SU-DHL-6 (cell line): Measurements from ENCODE around the gene CCDC186.

Source experiments
- CTCF ChIP-seq: fragments of 200-600 bp; sonication (generic); IDR thresholded peaks from one replicate; pipeline ENCODE4 v1.5.1; 2017; ENCODE audit warnings: antibody characterized with exemption, mild to moderate bottlenecking, low read length, moderate library complexity; ENCODE audit not compliant: insufficient read depth, poor library complexity, severe bottlenecking
- EZH2phosphoT487 ChIP-seq: fragments of 200-600 bp; sonication (generic), shearing (Covaris generic); conservative IDR thresholded peaks from 2 replicates; pipeline ENCODE4 v1.6.1; 2018; ENCODE audit warnings: mild to moderate bottlenecking, antibody characterized with exemption, low read length, moderate library complexity, mixed read lengths

GRCh38 chr10:114115661-114116445 lies 58.1 kb downstream of the CCDC186 start:
- TF ChIP-seq CTCF (no peak), EZH2phosphoT487 (no peak)
